ENCODE data around the gene EFCAB11.
"Not testable (repeated sequence)": the region's sequence is repeated elsewhere in the genome, so short reads cannot be mapped to it uniquely, and the experiment has no call there.

EFCAB11 gene

GRCh38 chr14:89912221-89912620 is 42.3 kb downstream of the EFCAB11 start:
- DNase-seq (ENCODE audit: insufficient read length, low spot score) (no peak), FAIRE-seq (no peak)
- no peak for TF ChIP-seq POLR2A (IDR thresholded peaks at IDR 0.05; ENCODE audit: low read depth, low read length)

GRCh38 chr14:89911010-89911919 is 43.3 kb downstream of the EFCAB11 start:
- DNase-seq (ENCODE audit: insufficient read length, low spot score) (no peak), FAIRE-seq (no peak)
- no peak for TF ChIP-seq POLR2A (IDR thresholded peaks at IDR 0.05; ENCODE audit: low read depth, low read length)

DNA sequence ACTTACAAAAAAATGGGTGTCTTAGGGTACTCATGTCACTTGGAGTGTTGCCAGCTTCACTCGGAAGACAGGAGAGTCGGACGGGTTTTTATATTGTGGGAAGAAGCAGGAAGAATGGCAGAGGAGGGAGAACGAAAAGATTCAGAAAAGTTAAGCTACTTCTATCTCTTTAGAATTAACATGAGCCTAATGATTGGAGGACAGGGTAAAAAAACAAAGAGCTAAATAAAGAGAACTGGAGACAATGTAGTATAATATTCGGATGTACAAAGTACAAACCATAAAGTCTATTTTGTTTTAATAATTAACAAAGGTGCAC is 43.9 kb downstream of the EFCAB11 start:
- FAIRE-seq = no peak
- TF ChIP-seq POLR2A (IDR thresholded peaks at IDR 0.05; ENCODE audit: low read depth, low read length) = no peak
- no peak for DNase-seq (ENCODE audit: insufficient read length, low spot score)

- DNase-seq (ENCODE audit: insufficient read length, low spot score) (no peak), FAIRE-seq (no peak)
- no peak for TF ChIP-seq POLR2A (IDR thresholded peaks at IDR 0.05; ENCODE audit: low read depth, low read length)
Measured at GRCh38 chr14:89909586-89909985, 44.9 kb downstream of the EFCAB11 start.

DNA sequence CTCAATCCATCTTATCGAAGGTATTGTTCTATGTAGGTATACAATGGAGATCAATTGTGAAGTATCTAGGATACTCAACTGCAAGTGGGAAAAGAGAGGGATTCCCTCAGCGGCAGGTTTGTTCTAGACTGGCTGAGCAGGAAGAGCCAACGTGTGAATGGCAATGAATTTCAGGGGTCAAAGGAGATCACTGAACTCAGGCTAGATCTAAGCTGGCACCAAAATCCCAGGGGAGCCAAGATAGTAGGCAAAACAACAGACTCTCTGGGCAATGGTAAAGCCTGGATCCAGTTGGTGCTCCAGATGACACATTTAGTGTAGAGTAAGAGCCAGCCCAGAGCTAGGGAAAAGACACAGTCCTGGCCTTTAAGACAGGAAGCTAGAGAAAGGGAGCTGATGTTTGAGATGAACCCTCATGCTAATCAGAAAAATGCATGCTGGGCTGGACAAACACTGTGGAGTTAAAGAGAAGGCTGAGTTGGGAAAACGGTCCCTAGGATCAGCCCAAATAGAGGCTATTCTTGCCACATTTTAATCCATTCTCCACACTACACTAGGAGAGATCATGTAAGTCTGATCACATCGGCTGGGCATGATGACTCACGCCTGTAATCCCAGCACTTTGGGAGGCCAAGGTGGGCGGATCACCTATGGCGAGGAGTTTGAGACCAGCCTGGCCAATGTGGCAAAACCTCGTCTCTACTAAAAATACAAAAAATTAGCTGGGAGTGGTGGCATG is 45.6 kb downstream of the EFCAB11 start:
- TF ChIP-seq POLR2A (IDR thresholded peaks at IDR 0.05; ENCODE audit: low read depth, low read length) = no peak
- no peak for DNase-seq (ENCODE audit: insufficient read length, low spot score)
- FAIRE-seq = no peak

DNA sequence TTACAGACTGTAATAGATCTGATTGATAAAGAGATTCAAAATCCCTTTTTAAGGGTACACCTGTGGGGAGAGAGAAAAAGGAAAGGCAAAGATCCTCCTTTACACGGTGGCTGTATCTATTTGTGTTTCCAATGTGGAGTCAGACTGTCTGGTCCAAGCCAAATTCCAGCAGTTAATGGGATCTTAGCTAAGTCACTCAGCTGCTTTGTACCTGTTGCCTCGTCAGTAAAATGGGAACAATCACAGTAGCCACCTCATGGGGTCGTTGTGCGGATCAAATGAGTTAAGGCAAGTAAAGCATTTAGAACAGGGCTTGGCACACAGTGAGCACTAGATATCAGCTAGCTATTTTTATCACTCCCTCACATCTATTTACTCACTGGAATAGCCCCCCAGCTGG is 46.9 kb downstream of the EFCAB11 start:
- FAIRE-seq (no peak), DNase-seq (ENCODE audit: insufficient read length, low spot score) (no peak)
- no peak for TF ChIP-seq POLR2A (IDR thresholded peaks at IDR 0.05; ENCODE audit: low read depth, low read length)

- TF ChIP-seq POLR2A (IDR thresholded peaks at IDR 0.05; ENCODE audit: low read depth, low read length) = no peak
- FAIRE-seq (no peak), DNase-seq (ENCODE audit: insufficient read length, low spot score) (no peak)
Measured at GRCh38 chr14:89906000-89906399, 48.5 kb downstream of the EFCAB11 start.

GRCh38 chr14:89903340-89903952 is 51.1 kb downstream of the EFCAB11 start:
- TF ChIP-seq POLR2A (IDR thresholded peaks at IDR 0.05; ENCODE audit: low read depth, low read length) = no peak
- FAIRE-seq (no peak), DNase-seq (ENCODE audit: insufficient read length, low spot score) (no peak)

DNA sequence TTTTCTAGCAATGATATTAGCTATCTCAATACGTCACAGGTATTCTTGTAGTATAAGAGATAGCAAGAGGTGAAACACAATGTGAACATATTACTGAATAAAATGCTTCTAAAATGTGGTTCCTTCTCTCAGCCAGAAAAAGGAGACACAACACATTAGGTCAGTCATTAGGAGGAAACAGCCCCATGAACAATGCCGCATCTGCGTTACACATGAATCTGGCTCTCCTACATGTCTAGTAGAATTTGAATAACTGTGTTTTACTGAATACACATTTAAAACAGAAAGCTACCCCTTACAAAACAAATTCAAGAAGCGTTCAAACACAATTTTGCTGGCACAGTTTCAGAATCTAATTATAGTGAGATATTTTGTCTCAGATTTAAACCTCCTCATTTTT is 51.6 kb downstream of the EFCAB11 start:
- no peak for TF ChIP-seq POLR2A (IDR thresholded peaks at IDR 0.05; ENCODE audit: low read depth, low read length)
- no peak for DNase-seq (ENCODE audit: insufficient read length, low spot score)
- FAIRE-seq = no peak

GRCh38 chr14:89900802-89901201 is 53.7 kb downstream of the EFCAB11 start:
- DNase-seq (ENCODE audit: insufficient read length, low spot score) = no peak
- no peak for FAIRE-seq
- TF ChIP-seq POLR2A (IDR thresholded peaks at IDR 0.05; ENCODE audit: low read depth, low read length) = no peak

- DNase-seq (ENCODE audit: insufficient read length, low spot score) (no peak), FAIRE-seq (no peak)
- TF ChIP-seq POLR2A (IDR thresholded peaks at IDR 0.05; ENCODE audit: low read depth, low read length) = no peak
Measured at GRCh38 chr14:89899917-89900663, 54.4 kb downstream of the EFCAB11 start.

GRCh38 chr14:89899291-89899690 is 55.2 kb downstream of the EFCAB11 start:
- FAIRE-seq (no peak), DNase-seq (ENCODE audit: insufficient read length, low spot score) (no peak)
- no peak for TF ChIP-seq POLR2A (IDR thresholded peaks at IDR 0.05; ENCODE audit: low read depth, low read length)

DNA sequence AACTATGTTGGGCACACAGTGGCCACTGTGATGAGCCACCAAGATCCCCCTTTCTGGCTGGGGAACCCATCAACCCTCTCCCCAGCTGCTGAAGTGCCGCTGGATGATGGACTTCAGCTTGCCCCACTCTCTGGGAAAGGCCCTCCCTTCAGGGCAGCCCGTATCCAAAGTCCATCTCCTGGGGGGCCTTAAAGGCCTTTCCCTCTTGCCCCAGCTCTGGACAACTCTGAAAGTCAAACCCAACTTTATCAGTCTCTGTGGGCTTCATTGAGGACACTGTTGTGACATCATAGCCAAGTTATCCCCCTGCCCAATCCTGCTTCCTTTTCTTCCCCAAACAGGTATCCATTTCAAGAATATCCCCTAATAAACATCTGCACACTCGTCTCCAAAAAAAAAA is 61.1 kb downstream of the EFCAB11 start:
- DNase-seq (ENCODE audit: insufficient read length, low spot score); FAIRE-seq: not testable (repeated sequence)

- FAIRE-seq = no peak
Measured at GRCh38 chr14:89892953-89893352, 61.6 kb downstream of the EFCAB11 start.

DNA sequence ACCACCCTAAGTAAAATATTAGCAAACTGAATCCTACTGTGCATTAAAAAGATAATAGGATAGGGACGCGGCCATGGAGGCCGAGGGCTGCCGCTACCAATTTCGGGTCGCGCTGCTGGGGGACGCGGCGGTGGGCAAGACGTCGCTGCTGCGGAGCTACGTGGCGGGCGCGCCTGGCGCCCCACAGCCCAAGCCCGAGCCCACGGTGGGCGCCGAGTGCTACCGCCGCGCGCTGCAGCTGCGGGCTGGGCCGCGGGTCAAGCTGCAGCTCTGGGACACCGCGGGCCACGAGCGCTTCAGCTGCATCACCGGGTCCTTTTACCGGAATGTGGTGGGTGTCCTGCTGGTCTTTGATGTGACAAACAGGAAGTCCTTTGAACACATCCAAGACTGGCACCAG is 62.8 kb downstream of the EFCAB11 start:
- not testable (repeated sequence) for FAIRE-seq; DNase-seq (ENCODE audit: insufficient read length, low spot score)

More at GRCh38 chr14:89892953-89893352, 61.6 kb downstream of the EFCAB11 start:
- no peak for DNase-seq (ENCODE audit: insufficient read length, low spot score)
- TF ChIP-seq POLR2A (IDR thresholded peaks at IDR 0.05; ENCODE audit: low read depth, low read length) = no peak
